OCI-LY1 (cell line): ENCODE data around the gene STAT4.

Source experiments
- EZH2 ChIP-seq: fragments of 200-600 bp; sonication (generic), shearing (Covaris generic); IDR thresholded peaks from 2 replicates; pipeline ENCODE4 v1.8.0; 2017; ENCODE audit warnings: borderline replicate concordance, mixed run types, mild to moderate bottlenecking, antibody characterized with exemption, low read length, moderate library complexity, mixed read lengths
- TF ChIP-seq, protein P1 (sequence below): fragments of 200-600 bp; sonication (generic), shearing (Covaris generic); IDR thresholded peaks from 2 replicates; pipeline ENCODE4 v1.5.1; 2017; ENCODE audit warnings: mild to moderate bottlenecking, antibody characterized with exemption, low read length, moderate library complexity, mixed read lengths

DNA sequence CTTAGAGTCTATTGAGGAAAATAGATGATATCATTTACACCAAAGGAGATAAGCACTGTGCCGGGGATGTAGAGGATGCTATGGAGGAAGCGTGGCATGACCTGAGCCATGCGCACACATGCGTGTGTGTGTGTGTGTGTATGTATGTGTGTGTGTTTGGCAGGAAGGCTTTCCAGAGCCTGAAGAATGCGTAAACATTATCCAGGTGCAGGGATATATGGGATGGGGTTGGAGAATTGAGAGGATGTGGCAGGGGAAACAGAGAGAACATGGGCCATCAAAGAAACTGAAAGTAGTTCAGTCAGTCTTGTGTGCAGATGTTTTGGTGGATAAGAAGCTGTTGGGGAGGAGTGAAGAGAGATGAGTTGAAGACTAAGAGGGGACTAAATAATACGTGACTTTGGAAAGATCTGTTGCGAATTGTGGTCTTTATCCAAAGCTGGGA is 127.5 kb downstream of the STAT4 start:
- TF ChIP-seq, protein P1, sequence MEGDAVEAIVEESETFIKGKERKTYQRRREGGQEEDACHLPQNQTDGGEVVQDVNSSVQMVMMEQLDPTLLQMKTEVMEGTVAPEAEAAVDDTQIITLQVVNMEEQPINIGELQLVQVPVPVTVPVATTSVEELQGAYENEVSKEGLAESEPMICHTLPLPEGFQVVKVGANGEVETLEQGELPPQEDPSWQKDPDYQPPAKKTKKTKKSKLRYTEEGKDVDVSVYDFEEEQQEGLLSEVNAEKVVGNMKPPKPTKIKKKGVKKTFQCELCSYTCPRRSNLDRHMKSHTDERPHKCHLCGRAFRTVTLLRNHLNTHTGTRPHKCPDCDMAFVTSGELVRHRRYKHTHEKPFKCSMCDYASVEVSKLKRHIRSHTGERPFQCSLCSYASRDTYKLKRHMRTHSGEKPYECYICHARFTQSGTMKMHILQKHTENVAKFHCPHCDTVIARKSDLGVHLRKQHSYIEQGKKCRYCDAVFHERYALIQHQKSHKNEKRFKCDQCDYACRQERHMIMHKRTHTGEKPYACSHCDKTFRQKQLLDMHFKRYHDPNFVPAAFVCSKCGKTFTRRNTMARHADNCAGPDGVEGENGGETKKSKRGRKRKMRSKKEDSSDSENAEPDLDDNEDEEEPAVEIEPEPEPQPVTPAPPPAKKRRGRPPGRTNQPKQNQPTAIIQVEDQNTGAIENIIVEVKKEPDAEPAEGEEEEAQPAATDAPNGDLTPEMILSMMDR: no peak
- TF ChIP-seq EZH2: no peak
